ENCODE results near the gene ARCN1.

GRCh38 chr11:118526688-118527087, 45.5 kb upstream of the ARCN1 start:
- TF ChIP-seq TARDBP (IDR thresholded peaks at IDR 0.05) (no peak), SP1 (IDR thresholded peaks at IDR 0.05) (no peak), FOXA1 (IDR thresholded peaks at IDR 0.05) (no peak), NFRKB (IDR thresholded peaks at IDR 0.05) (no peak), BHLHE40 (IDR thresholded peaks at IDR 0.05; ENCODE audit: borderline replicate concordance) (no peak), ELF4 (IDR thresholded peaks at IDR 0.05) (no peak)
